Brain microvascular endothelial cell (primary cell): ENCODE measurements around the gene SLC66A2.

Experiments
- DNase-seq: peaks from one replicate; pipeline ENCODE4 v3.0.0-alpha.2; 2020
- H3K27ac ChIP-seq: fragments of 250-450 bp; sonication (Bioruptor Pico); 2 replicates; pipeline ENCODE4 v1.5.1; 2020; ENCODE audit warnings: mild to moderate bottlenecking, moderate library complexity
- H3K27me3 ChIP-seq: fragments of 250-450 bp; sonication (Bioruptor Pico); replicated peaks from 2 replicates; pipeline ENCODE4 v1.5.1; 2020; ENCODE audit warnings: mild to moderate bottlenecking
- H3K36me3 ChIP-seq: fragments of 250-450 bp; sonication (Bioruptor Pico); replicated peaks from 2 replicates; pipeline ENCODE4 v1.5.1; 2020; ENCODE audit warnings: mild to moderate bottlenecking
- H3K4me3 ChIP-seq: 2 replicates; pipeline ENCODE4 v1.5.1; 2011; ENCODE audit warnings: low read depth, mild to moderate bottlenecking, control low read depth, low read length, moderate library complexity
- in situ Hi-C: cut with HindIII; loops from 2 replicates; pipeline ENCODE4 v1.10.0; 2017; ENCODE audit warnings: low sequenced_read_pairs, low pct_ligation_motif_present
- TF ChIP-seq, protein P1 (sequence below): IDR thresholded peaks from 2 replicates; pipeline ENCODE4 v1.5.1; 2011; ENCODE audit warnings: low read depth, mild to moderate bottlenecking, moderate library complexity, low read length, control low read depth, inconsistent platforms; ENCODE audit errors: missing control alignments

SLC66A2 gene

DNA sequence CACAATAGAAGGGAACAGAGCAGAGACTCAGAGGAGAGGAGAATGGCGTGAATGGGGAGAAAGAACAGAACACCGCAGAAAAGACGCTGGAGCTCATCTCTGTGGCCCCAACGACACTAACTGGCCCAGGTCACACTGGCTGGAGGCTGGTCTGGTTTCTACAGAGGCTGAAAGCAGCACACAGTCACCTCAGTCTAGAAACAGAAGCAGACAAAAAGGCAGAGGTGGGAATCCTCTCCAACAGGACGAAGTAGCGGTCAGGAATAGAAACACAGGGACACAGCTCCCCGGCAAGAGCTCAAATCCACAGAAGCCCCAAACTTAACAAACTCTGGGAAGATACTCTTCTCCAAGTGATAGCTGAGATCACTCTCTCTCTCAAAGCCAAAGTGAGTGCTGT is 9.2 kb downstream of the SLC66A2 start:
- peaks cover 9% of the 10 kb centered on the region for H3K36me3 ChIP-seq

DNA sequence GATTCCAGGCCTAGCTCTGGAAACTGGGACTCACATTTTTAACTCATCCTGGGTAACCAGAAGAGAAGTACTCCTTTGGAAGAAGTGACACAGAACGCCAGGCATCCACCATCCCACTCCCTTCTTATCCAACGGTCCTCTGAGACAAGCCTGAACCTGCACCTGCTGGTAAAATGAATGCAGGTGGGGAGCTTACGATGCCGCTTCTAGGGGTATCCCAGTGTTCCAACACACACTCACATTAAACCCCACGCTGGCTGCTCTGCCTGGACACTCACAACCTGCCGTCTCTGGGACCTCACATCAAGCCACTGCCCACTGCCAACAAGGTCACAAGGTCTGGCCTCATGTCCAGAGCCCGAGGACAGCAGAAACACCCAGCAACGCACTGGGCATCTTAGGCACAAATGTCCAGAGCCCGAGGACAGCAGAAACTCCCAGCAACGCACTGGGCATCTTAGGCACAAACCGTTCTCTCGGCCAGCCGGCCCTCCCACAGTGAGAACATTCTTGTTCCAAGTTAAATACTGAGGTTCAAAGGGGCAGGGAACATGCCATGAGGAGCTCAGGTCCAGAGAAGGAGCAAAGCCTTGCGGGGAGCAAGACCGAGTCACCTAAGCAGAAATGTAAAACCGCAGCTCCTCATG is 9.9 kb downstream of the SLC66A2 start:
- DNase-seq: no peak
- H3K27ac ChIP-seq: no peak overlapping the region
- no peaks in the 10 kb centered on the region for H3K27me3 ChIP-seq
- in situ Hi-C loops: no loop called here
- no peak overlapping the region for H3K4me3 ChIP-seq
- TF ChIP-seq, protein P1, sequence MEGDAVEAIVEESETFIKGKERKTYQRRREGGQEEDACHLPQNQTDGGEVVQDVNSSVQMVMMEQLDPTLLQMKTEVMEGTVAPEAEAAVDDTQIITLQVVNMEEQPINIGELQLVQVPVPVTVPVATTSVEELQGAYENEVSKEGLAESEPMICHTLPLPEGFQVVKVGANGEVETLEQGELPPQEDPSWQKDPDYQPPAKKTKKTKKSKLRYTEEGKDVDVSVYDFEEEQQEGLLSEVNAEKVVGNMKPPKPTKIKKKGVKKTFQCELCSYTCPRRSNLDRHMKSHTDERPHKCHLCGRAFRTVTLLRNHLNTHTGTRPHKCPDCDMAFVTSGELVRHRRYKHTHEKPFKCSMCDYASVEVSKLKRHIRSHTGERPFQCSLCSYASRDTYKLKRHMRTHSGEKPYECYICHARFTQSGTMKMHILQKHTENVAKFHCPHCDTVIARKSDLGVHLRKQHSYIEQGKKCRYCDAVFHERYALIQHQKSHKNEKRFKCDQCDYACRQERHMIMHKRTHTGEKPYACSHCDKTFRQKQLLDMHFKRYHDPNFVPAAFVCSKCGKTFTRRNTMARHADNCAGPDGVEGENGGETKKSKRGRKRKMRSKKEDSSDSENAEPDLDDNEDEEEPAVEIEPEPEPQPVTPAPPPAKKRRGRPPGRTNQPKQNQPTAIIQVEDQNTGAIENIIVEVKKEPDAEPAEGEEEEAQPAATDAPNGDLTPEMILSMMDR: no peak
- peaks cover 9% of the 10 kb centered on the region for H3K36me3 ChIP-seq

More for the DNA sequence above, 9.2 kb downstream of the SLC66A2 start:
- in situ Hi-C loops: no loop called here
- H3K4me3 ChIP-seq: no peak overlapping the region
- no peak for DNase-seq
- TF ChIP-seq, protein P1: no peak
- H3K27me3 ChIP-seq: no peaks in the 10 kb centered on the region
- H3K27ac ChIP-seq: no peak overlapping the region

DNA sequence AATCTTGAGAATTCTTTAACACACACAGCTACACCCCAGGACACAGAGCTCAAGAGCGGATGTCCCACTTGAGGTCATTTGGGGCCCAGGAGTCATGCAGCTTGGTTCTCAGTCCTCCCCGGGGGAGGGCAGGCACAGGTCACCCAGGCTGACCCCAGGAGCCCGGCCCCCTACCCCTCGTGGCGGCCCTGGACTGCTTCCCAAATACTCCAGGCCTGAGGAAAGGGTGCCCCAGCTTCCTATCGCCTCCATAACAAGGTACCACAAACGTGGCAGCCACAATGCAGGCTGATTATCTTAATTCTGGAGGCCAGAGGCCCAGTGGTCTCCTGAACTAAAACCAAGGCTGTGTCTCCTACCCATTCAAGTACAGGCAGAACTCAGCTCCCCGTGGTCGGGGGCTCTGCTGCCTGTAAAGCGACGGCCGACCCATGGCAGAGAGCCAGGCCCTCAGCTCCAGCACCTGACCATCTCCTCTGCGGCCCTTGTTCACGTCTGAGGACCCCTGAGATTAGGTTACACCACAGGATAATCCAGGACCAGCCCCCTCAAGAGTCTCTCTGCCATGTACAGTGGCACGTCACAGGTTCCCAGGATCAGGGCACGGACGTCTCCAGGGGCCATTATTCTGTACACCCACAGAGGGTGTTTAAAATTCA is 10.5 kb downstream of the SLC66A2 start:
- Histone ChIP-seq H3K4me3 (no peak overlapping the region), H3K36me3 (peaks cover 9% of the 10 kb centered on the region), H3K27me3 (no peaks in the 10 kb centered on the region), H3K27ac (no peak overlapping the region)
- no peak for DNase-seq
- in situ Hi-C loops: no loop called here
- TF ChIP-seq, protein P1: no peak

DNA sequence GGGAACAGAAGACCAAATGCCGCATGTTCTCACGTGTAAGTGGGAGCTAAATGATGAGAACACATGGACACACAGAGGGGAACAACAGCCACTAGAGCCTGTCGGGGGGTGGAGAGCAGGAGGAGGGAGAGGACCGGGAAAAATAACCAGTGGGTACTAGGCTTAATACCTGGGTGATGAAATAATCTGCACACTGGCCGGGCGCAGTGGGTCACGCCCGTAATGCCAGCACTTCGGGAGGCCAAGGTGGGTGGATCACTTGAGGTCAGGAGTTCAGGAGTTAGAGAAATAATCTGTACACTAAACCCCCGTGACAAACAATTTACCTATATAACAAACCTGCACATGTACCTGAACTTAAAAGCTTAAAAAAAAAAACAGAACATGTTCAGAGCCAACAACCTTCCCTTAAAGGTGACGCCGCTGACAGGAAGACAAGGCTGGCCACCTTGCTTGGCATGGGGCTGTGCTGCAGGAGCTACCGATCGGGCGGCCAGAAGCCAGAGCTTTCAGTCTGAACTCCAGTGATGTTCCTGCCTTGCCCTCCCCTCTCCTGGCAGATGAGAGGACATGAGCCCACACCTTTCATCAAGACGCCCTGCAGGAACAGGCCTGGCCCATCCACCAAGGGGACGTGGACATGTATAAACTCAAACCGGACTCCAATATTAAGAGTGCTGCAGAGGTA is 11.2 kb downstream of the SLC66A2 start:
- Histone ChIP-seq H3K4me3 (no peak overlapping the region), H3K27me3 (no peaks in the 10 kb centered on the region), H3K27ac (no peak overlapping the region), H3K36me3 (peaks cover 9% of the 10 kb centered on the region)
- no peak for DNase-seq
- TF ChIP-seq, protein P1: no peak
- in situ Hi-C loops: no loop called here

DNA sequence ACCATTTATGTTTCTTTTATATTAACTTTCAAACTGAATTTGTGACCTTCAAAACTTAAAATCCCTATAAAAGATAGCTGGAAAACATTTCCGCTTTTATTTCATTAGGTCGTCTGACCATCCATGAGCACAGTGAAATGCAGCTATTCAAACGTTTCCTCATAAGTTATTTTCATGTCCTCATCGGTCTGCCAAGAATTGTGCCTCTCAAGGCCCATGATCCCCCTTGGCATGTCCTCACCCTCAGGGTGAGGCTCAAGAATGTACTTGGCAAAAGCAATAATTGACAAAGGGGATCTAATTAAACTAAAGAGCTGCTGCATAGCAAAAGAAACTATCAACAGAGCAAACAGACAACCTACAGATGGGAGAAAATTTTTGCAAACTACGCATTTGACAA is 12.4 kb downstream of the SLC66A2 start:
- peaks cover 9% of the 10 kb centered on the region for H3K36me3 ChIP-seq
- no peak overlapping the region for H3K4me3 ChIP-seq
- TF ChIP-seq, protein P1: no peak
- DNase-seq: no peak
- H3K27ac ChIP-seq: no peak overlapping the region
- in situ Hi-C loops: no loop called here
- no peaks in the 10 kb centered on the region for H3K27me3 ChIP-seq
